Fibroblast of lung (primary cell): ENCODE measurements around the gene RNF157. TPM values are rescaled to one million over a fixed set of nuclear protein-coding genes. Genes with fewer than 3 reads are reported as not detected.
A peak's percentile ranks its signal among the peaks of the same experiment; 100 is the strongest.

Experiments
- DNase-seq, 2 donors: peaks; one replicate each; pipeline versions ENCODE4 v3.0.0 to v3.0.0-alpha.2; 2010; ENCODE audit warnings: low read depth in 2 of 2
- H2AFZ ChIP-seq: 2 replicates; pipeline ENCODE4 v1.5.1; 2012; ENCODE audit warnings: low read length, control low read depth, inconsistent platforms
- H3K27ac ChIP-seq: 2 replicates; pipeline ENCODE4 v1.5.1; 2011; ENCODE audit warnings: low read length, control low read depth; ENCODE audit not compliant: insufficient read depth
- H3K27me3 ChIP-seq: 2 replicates; pipeline ENCODE4 v1.5.1; 2011; ENCODE audit warnings: mild to moderate bottlenecking, low read length; ENCODE audit not compliant: control insufficient read depth, insufficient read depth
- H3K36me3 ChIP-seq: 2 replicates; pipeline ENCODE4 v1.5.1; 2011; ENCODE audit warnings: low read length; ENCODE audit not compliant: control insufficient read depth, insufficient read depth
- H3K4me1 ChIP-seq: 2 replicates; pipeline ENCODE4 v1.5.1; 2011; ENCODE audit warnings: low read length; ENCODE audit not compliant: control insufficient read depth, insufficient read depth; ENCODE audit errors: extremely low read depth
- H3K4me2 ChIP-seq: 2 replicates; pipeline ENCODE4 v1.5.1; 2011; ENCODE audit warnings: low read length, control low read depth; ENCODE audit not compliant: insufficient read depth; ENCODE audit errors: extremely low read depth
- H3K4me3 ChIP-seq, 4 experiments: fragments of 200-600 bp in 1 of 4; sonication (generic) in 1 of 4; replicated peaks in 1 of 4; 2 replicates each; pipeline ENCODE4 v1.5.1; 2011 to 2016; ENCODE audit warnings: low read length in 4 of 4, low read depth in 3 of 4, mild to moderate bottlenecking in 3 of 4, control low read depth in 2 of 4, inconsistent platforms in 1 of 4, mixed read lengths in 1 of 4; ENCODE audit not compliant: insufficient read depth in 1 of 4; ENCODE audit errors: control extremely low read depth in 1 of 4
- H3K79me2 ChIP-seq: 2 replicates; pipeline ENCODE4 v1.5.1; 2012; ENCODE audit warnings: mild to moderate bottlenecking, low read length, inconsistent platforms; ENCODE audit not compliant: control insufficient read depth, insufficient read depth
- H3K9ac ChIP-seq: 2 replicates; pipeline ENCODE4 v1.5.1; 2011; ENCODE audit warnings: mild to moderate bottlenecking, low read length, control low read depth; ENCODE audit not compliant: insufficient read depth
- H3K9me3 ChIP-seq: 2 replicates; pipeline ENCODE4 v1.5.1; 2012; ENCODE audit warnings: low read depth, low read length; ENCODE audit not compliant: control insufficient read depth, insufficient read depth
- H4K20me1 ChIP-seq: 2 replicates; pipeline ENCODE4 v1.5.1; 2011; ENCODE audit warnings: low read length; ENCODE audit not compliant: control insufficient read depth, insufficient read depth; ENCODE audit errors: extremely low read depth
- EZH2 ChIP-seq: IDR thresholded peaks from 2 replicates; pipeline ENCODE4 v1.5.1; 2012; ENCODE audit warnings: low read length, control low read depth, mild to moderate bottlenecking; ENCODE audit errors: missing control alignments
- polyA plus RNA-seq, 2 donors: library from polyadenylated mRNA; depleted of rRNA in 1 of 2; stranded (reverse) in 1 of 2; unstranded in 1 of 2; fragments of >200 nt; gene quantifications; 2 replicates each; pipeline ENCODE4 v1.2.1, GENCODE V29; 2011 to 2012; ENCODE audit warnings: missing spikeins in 1 of 2
- total RNA-seq: library from RNA; depleted of rRNA; stranded (reverse); fragments of >200 nt; gene quantifications from 2 replicates; pipeline ENCODE4 v1.2.1, GENCODE V29; 2014
- TF ChIP-seq, protein P1 (sequence below), 2 donors: IDR thresholded peaks in 1 of 2; conservative IDR thresholded peaks in 1 of 2; 1 replicate in 1 of 2; 2 replicates in 1 of 2; pipeline ENCODE4 v1.5.1; 2011 to 2012; ENCODE audit warnings: low read length in 2 of 2, control low read depth in 1 of 2, inconsistent platforms in 1 of 2, low read depth in 1 of 2, mild to moderate bottlenecking in 1 of 2

RNF157 gene
- total and polyA plus RNA-seq, 2 donors (not counting 1 experiment from before 2014, with no cell fraction given): 2.0 to 3.1 TPM

- Histone ChIP-seq H3K27me3 (no peaks in the 10 kb centered on the region), H3K9ac (no peak overlapping the region), H3K4me1 (no peaks in the 10 kb centered on the region), H3K79me2 (no peaks in the 10 kb centered on the region), H4K20me1 (no peaks in the 10 kb centered on the region), H3K9me3 (no peaks in the 10 kb centered on the region), H3K27ac (no peak overlapping the region), H3K4me3 (no peak overlapping the region), H2AFZ (no peak overlapping the region), H3K36me3 (peaks cover 2% of the 10 kb centered on the region), H3K4me2 (no peak overlapping the region)
- DNase-seq: no peak
- TF ChIP-seq EZH2: no peak
- TF ChIP-seq, protein P1, sequence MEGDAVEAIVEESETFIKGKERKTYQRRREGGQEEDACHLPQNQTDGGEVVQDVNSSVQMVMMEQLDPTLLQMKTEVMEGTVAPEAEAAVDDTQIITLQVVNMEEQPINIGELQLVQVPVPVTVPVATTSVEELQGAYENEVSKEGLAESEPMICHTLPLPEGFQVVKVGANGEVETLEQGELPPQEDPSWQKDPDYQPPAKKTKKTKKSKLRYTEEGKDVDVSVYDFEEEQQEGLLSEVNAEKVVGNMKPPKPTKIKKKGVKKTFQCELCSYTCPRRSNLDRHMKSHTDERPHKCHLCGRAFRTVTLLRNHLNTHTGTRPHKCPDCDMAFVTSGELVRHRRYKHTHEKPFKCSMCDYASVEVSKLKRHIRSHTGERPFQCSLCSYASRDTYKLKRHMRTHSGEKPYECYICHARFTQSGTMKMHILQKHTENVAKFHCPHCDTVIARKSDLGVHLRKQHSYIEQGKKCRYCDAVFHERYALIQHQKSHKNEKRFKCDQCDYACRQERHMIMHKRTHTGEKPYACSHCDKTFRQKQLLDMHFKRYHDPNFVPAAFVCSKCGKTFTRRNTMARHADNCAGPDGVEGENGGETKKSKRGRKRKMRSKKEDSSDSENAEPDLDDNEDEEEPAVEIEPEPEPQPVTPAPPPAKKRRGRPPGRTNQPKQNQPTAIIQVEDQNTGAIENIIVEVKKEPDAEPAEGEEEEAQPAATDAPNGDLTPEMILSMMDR (conservative IDR thresholded peaks at IDR 0.05 in 1 of 2, IDR thresholded peaks at IDR 0.05 in 1 of 2; ENCODE audit: low read depth in 1 of 2, low read length in 2 of 2): no peak
Measured at GRCh38 chr17:76277300-76278267, 37.3 kb upstream of the RNF157 start.

DNA sequence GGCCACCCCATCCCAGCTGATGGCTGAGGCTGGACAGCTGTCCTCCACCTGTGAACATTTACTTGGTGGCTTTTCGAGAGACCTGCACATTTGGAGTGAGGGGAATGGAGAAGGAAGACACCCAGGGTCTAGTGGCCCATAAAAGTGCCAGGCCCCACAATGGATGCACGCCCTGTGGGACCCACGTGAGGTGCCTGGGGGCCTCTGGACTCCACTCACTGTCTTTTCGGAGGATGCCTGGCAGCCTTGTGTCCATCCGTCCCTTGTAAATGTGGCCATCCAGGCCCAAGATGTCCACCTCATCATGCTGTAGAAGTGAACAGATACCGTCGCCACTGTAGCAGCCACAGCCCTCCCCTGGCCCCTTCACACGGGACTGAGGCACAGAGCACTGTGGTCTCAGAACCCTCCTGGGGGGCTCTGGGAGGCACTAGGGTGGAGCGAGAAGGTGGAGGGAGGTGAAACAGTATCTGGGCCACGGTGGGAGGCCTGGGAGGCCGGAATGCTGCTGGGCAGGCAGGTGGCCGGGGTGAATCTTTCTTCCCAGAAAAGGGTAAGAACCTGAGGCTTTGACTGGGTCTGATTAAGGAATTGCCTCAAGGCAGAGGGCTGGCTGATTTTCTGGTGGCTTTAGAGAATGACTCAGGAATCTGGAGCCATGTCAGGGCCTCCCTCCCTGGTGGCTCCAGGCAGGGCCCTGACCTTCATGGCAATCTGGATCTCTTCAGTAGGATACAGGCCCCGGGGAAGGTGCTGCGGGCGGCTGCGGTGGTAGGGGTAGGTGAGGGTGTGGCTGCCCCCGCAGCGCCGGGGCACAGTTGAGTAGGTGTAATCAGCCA lies 36.4 kb upstream of the RNF157 start:
- H3K36me3 ChIP-seq: peaks cover 2% of the 10 kb centered on the region
- no peaks in the 10 kb centered on the region for H3K9me3 ChIP-seq
- DNase-seq: peak in 1 of 2 donors; percentile 26
- H3K9ac ChIP-seq: no peak overlapping the region
- no peaks in the 10 kb centered on the region for H3K27me3 ChIP-seq
- no peak overlapping the region for H2AFZ ChIP-seq
- H3K27ac ChIP-seq: no peak overlapping the region
- no peak for TF ChIP-seq EZH2
- TF ChIP-seq, protein P1 (conservative IDR thresholded peaks at IDR 0.05 in 1 of 2, IDR thresholded peaks at IDR 0.05 in 1 of 2; ENCODE audit: low read depth in 1 of 2, low read length in 2 of 2): no peak
- peaks cover 2% of the 10 kb centered on the region for H3K4me1 ChIP-seq
- no peaks in the 10 kb centered on the region for H3K79me2 ChIP-seq
- no peak overlapping the region for H3K4me3 ChIP-seq
- H4K20me1 ChIP-seq: no peaks in the 10 kb centered on the region
- no peak overlapping the region for H3K4me2 ChIP-seq

DNA sequence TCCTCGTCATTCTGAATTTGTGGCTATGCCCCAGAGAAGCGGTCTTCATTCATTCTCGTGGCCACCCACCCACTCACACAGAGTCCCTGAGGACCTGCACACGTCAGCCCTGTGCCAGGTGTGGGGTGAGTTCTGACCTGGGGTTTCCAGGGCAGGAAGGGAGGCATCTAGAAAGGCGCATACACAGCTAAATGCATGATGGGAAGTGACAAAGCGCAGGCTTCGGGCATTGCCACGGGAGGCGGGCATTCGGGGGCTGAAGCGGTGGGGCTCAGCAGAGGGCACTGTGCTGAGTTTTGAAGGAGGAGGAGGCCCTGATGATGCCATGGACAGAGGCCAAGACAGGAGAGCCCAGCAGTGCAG lies 35.8 kb upstream of the RNF157 start:
- H3K4me3 ChIP-seq: no peak overlapping the region
- peaks cover 2% of the 10 kb centered on the region for H3K4me1 ChIP-seq
- no peaks in the 10 kb centered on the region for H4K20me1 ChIP-seq
- no peak overlapping the region for H3K9ac ChIP-seq
- TF ChIP-seq, protein P1 (conservative IDR thresholded peaks at IDR 0.05 in 1 of 2, IDR thresholded peaks at IDR 0.05 in 1 of 2; ENCODE audit: low read depth in 1 of 2, low read length in 2 of 2): no peak
- TF ChIP-seq EZH2: no peak
- no peak overlapping the region for H3K27ac ChIP-seq
- H3K36me3 ChIP-seq: peaks cover 2% of the 10 kb centered on the region
- H3K27me3 ChIP-seq: no peaks in the 10 kb centered on the region
- no peaks in the 10 kb centered on the region for H3K9me3 ChIP-seq
- no peak for DNase-seq
- no peaks in the 10 kb centered on the region for H3K79me2 ChIP-seq
- H2AFZ ChIP-seq: no peak overlapping the region
- no peak overlapping the region for H3K4me2 ChIP-seq
